GM06990 (cell line): ENCODE data around the gene TSNAXIP1.

ENCODE experiments used
- DNase-seq: peaks from one replicate; pipeline ENCODE4 v3.0.0-alpha.2; 2011; ENCODE audit not compliant: insufficient read length; ENCODE audit errors: extremely low read depth
- H3K27me3 ChIP-seq: replicated peaks from 2 replicates; pipeline ENCODE4 v1.6.0; 2011; ENCODE audit warnings: low read length; ENCODE audit not compliant: control insufficient read depth, insufficient read depth
- H3K36me3 ChIP-seq: 2 replicates; pipeline ENCODE4 v1.5.1; 2011; ENCODE audit warnings: low read length; ENCODE audit not compliant: control insufficient read depth, insufficient read depth
- H3K4me3 ChIP-seq: replicated peaks from 2 replicates; pipeline ENCODE4 v1.5.1; 2011; ENCODE audit warnings: low read depth, mild to moderate bottlenecking, control low read depth, low read length
- TF ChIP-seq, protein P1 (sequence below): IDR thresholded peaks from 2 replicates; pipeline ENCODE4 v1.5.1; 2011; ENCODE audit warnings: low read length, control low read depth, mild to moderate bottlenecking, inconsistent platforms; ENCODE audit not compliant: insufficient read depth, poor library complexity, severe bottlenecking

The TSNAXIP1 gene

DNA sequence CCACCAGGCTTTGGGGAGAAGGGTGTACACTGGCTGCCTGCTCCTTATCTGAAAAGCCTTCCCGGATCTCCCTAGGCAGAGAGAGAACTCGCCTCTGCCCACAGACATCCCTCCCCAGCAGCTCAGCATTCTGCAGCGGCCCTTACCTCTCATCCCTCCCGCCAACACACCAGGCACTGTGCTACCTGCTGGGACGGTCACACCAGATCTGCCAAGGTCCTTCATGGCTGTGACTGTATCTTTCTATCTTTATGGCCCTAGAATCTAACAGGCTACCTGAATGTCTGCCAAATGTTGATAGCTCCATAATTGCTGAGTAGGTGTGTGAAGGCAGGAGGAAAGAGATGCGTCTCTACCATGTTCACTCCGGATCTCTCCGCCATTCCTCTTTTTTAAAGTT is 7.9 kb downstream of the TSNAXIP1 start:
- H3K27me3 ChIP-seq: no peaks in the 10 kb centered on the region
- no peak overlapping the region for H3K4me3 ChIP-seq
- DNase-seq: no peak
- TF ChIP-seq, protein P1, sequence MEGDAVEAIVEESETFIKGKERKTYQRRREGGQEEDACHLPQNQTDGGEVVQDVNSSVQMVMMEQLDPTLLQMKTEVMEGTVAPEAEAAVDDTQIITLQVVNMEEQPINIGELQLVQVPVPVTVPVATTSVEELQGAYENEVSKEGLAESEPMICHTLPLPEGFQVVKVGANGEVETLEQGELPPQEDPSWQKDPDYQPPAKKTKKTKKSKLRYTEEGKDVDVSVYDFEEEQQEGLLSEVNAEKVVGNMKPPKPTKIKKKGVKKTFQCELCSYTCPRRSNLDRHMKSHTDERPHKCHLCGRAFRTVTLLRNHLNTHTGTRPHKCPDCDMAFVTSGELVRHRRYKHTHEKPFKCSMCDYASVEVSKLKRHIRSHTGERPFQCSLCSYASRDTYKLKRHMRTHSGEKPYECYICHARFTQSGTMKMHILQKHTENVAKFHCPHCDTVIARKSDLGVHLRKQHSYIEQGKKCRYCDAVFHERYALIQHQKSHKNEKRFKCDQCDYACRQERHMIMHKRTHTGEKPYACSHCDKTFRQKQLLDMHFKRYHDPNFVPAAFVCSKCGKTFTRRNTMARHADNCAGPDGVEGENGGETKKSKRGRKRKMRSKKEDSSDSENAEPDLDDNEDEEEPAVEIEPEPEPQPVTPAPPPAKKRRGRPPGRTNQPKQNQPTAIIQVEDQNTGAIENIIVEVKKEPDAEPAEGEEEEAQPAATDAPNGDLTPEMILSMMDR: no peak
- H3K36me3 ChIP-seq: no peaks in the 10 kb centered on the region

DNA sequence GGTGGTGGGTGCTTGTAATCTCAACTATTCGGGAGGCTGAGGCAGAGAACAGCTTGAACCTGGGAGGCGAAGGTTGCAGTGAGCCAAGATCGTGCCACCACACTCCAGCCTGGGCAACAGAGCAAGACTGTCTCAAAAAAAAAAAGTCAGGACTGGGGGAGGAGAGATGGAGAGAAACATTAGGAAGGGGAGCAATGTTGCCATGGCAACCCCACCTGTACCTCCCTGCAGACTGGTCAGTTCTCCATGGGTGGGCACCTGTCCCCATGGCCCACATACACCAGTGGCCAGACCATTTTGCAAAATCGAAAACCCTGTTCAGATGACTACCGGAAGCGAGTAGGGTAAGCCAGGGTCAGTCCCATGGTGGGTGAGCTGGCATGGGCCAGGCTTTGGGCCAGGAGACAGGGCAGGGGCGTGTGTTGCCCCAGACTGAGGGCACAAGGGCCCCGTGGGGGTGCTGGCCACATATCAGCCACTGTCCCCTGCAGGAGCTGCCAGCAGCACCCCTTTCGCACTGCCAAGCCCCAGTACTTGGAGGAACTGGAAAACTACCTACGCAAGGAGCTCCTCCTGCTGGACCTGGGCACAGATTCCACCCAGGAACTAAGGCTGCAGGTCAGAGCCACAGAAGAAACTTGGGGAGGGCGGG is 14.0 kb downstream of the TSNAXIP1 start:
- H3K27me3 ChIP-seq: no peaks in the 10 kb centered on the region
- no peak overlapping the region for H3K4me3 ChIP-seq
- H3K36me3 ChIP-seq: no peaks in the 10 kb centered on the region
- no peak for DNase-seq
- TF ChIP-seq, protein P1: no peak

DNA sequence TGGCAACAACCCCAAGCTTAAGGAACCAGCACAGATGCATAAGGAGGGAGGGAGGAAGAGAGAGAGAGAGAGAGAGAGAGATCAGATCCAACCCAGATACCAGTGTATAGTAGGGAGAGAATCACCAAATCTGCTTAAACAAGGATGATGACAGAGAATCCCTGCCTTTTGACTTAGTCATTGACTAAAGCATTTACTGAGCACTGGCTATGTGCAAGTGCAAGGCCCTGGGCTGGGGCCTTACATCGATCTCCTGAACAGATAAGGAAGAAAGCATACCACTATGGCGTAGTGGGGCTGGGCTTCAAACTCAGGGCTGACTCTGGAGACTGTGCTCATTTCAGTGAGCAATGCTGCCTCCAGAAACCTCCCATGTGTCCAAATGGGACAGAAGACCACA is 15.8 kb downstream of the TSNAXIP1 start:
- DNase-seq: no peak
- Histone ChIP-seq H3K4me3 (no peak overlapping the region), H3K36me3 (peaks cover 3% of the 10 kb centered on the region), H3K27me3 (no peaks in the 10 kb centered on the region)
- TF ChIP-seq, protein P1: no peak

DNA sequence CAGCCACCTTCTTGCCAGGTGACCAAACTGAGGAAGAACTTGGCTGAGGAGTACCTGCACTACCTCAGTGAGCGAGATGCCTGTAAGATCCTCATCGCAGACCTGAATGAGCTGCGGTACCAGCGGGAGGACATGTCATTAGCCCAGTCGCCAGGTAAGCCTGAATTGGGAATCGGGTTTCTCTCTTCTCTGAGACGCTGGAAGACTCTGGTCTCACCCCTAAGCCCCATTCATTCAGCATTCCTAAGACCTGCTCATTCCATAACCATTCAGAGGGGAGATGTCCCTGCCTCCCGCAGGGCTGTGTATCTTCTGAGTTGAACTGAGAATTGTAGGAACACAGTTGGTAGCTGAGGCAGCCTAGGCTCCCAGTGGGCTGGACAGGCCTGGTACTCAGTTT is 18.4 kb downstream of the TSNAXIP1 start:
- H3K27me3 ChIP-seq: no peaks in the 10 kb centered on the region
- DNase-seq: no peak
- TF ChIP-seq, protein P1: no peak
- no peak overlapping the region for H3K4me3 ChIP-seq
- H3K36me3 ChIP-seq: peaks cover 15% of the 10 kb centered on the region

DNA sequence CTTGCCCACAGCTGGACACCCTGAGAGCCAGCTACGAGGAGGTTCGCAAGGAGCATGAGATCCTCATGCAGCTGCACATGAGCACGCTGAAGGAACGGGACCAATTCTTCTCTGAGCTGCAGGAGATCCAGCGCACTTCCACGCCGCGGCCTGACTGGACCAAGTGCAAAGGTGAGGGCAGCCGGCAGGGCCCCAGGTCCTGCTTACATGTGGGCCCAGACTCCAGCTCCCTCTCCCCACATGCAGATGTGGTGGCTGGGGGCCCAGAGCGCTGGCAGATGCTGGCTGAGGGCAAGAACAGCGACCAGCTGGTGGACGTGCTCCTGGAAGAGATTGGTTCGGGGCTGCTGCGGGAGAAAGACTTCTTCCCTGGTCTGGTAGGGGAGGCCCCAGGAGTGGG is 19.2 kb downstream of the TSNAXIP1 start:
- TF ChIP-seq, protein P1: no peak
- DNase-seq: no peak
- no peaks in the 10 kb centered on the region for H3K27me3 ChIP-seq
- H3K4me3 ChIP-seq: no peak overlapping the region
- H3K36me3 ChIP-seq: peaks cover 19% of the 10 kb centered on the region

DNA sequence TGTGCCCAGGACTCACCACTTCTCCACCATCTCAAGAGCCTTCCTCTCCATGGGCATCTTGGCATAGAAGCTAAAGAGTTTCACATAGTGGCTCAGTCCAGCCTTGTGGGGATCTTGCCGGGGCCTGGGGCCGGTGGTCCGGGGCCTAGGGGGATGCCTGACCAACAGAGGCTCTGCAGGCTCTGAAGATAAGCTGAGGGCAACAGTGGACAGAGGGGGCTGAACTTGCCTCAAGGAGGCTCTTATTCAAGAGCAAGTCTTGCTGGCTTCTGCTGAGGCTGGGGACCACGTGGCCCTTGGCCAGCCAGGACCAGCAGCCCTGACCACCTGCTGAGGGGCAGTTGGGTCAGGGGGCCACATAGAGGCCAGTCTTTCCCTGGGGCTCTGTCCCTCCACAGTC is 22.0 kb downstream of the TSNAXIP1 start:
- TF ChIP-seq, protein P1: no peak
- no peak for DNase-seq
- peaks cover 19% of the 10 kb centered on the region for H3K36me3 ChIP-seq

More for the DNA sequence above, 22.0 kb downstream of the TSNAXIP1 start:
- no peak overlapping the region for H3K4me3 ChIP-seq
- H3K27me3 ChIP-seq: no peaks in the 10 kb centered on the region
